ENCODE results near the gene EPAS1.

The EPAS1 gene

GRCh38 chr2:46303822-46304221 lies 6.6 kb downstream of the EPAS1 start:
- DNase-seq, result no peak

GRCh38 chr2:46304635-46305034 lies 7.4 kb downstream of the EPAS1 start:
- no peak for DNase-seq

DNA sequence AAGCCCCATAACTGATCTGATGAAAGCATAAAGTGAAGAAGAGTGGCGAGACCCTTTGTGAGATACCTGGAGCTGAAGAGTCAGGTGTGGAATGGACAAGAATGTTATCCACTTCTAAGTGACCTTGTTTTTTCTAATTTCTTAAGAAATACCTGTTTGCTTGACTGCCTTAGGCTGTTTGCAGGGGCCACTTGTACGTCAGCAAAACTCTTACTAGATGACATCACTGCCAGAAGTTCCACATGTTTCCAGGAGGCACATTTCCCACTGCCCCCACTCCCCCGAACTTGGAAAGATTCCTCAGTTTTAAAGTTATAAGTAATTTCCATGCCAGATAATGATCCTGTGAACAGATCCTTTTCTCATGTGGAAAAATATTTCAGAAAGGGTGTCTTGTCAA lies 8.0 kb downstream of the EPAS1 start:
- no peak for DNase-seq

DNA sequence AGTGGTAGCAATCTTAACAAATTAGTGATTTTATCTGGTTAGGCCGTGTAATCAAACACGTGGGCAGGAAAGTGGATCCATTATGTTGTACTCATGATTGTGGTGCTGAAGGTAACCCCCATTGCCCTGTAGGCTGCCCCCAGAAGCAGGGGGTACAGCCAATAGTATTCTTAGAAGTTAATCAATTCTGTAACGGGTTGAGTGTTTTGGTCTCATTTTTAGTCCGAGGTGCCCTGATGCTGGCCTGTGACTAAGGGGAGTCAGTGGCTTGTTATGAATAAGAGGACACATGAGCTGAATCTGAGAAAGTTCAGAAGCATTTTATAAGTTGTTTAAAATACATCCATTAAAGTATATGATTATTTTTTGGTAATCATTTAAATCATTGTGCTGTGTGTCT lies 8.6 kb downstream of the EPAS1 start:
- no peak for DNase-seq

DNA sequence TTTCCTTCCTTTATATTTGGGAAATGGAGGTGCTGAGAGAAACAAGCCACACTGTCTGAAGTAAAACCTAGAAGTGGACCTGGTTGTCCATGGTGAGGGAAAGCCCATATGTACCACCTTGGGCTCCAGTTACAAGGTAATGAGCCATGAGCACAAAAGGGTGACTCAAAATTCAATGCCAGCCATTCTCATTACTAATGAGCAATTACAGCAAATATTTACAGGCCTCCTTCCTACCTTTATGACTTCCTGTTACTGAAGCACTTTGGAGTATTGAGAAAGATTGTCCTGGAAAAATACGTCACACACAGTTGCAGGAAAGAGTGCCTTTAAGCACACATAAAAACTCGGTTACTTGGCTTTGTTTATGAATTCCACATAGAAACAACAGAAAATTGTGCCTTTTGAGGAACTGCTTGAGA lies 9.1 kb downstream of the EPAS1 start:
- no peak for DNase-seq

GRCh38 chr2:46306988-46307655 lies 9.9 kb downstream of the EPAS1 start:
- DNase-seq, result no peak

DNA sequence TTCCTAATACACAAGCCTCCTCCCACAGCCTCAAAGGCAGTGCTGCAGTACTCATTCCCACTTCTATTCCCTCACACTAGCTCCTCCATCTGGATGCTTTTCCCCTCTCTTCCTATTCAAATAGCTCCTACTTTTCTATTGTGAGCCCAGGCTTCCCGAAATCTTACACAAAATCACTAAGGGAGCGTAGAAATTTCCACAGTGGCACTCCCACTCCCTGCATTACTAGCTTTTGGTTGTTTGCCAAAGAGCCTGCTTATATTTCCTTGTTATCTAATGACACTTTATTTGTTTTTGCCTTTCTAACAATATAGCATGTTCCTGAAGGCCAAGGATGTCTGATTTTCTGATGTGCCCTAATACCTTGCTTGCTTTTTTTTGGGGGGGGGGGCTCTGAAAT lies 10.9 kb downstream of the EPAS1 start:
- DNase-seq, result no peak

DNA sequence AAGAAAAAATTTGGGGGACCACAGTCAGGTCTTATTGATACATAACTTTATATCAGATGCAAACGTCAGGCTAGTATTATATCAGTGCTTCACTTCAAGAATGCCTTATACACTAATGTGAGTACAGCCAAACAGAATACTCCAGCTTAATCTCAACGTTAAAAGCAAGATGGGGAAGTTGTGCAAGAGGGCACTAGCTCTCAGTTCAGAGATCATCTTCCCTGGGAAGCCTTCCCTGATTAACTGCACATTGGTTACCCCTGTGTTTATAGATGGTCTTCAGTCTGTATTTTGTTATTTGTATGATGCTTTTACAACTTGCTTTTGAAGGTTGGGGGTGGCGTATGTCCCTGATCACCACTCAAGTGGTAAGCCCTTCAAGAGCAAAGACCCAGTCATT lies 11.4 kb downstream of the EPAS1 start:
- no peak for DNase-seq

- DNase-seq, result no peak
These were observed 12.1 kb downstream of the EPAS1 start for GRCh38 chr2:46309052-46309953.

DNA sequence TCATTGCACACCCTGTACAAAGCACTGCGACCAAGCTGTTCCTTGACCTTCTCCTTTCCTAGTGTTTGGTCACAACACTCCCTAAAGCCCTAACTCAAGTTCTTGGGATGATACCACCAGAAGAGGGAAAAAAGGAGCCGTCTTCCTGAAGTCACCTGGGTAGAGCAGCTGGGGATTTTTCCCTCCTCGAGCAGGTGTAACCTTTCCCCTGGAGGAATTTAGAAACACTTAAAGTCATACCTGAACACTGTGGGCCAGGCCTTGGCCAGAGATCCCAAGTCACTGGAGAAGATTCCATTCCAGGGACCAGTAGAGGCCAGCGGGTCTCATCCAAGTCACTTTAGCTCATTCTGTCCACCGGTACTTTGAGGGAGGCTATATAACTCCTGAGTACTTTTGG lies 13.2 kb downstream of the EPAS1 start:
- DNase-seq, result no peak

DNA sequence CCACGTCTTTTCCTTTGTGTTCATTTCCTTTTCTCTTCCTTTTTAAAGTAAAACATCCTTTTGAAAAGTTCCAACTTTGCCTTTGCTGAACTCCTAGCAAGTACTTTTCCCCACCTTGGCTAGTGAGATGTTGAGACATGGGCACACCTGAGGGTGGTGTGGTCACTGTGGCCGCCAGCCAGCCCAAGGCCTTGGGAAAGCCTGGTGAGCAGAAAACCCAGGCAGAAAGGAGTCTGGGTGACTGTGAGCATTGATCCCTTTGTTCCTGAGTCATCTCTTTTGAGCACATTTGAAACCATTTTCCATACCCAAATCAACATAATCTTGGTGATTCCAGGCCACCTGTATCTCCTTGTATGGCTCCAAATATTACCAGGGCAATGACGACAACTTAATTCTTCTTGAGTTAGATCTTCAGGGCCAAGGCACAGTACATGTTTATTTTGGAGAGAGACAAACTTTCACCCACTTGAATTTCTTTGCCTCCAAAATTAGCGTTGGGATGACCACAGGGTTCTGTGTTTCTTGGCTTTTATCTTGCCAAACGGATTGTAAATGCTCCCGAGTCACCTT lies 14.5 kb downstream of the EPAS1 start:
- DNase-seq, result no peak

- no peak for DNase-seq
These were observed 15.9 kb downstream of the EPAS1 start for GRCh38 chr2:46313063-46313462.

DNA sequence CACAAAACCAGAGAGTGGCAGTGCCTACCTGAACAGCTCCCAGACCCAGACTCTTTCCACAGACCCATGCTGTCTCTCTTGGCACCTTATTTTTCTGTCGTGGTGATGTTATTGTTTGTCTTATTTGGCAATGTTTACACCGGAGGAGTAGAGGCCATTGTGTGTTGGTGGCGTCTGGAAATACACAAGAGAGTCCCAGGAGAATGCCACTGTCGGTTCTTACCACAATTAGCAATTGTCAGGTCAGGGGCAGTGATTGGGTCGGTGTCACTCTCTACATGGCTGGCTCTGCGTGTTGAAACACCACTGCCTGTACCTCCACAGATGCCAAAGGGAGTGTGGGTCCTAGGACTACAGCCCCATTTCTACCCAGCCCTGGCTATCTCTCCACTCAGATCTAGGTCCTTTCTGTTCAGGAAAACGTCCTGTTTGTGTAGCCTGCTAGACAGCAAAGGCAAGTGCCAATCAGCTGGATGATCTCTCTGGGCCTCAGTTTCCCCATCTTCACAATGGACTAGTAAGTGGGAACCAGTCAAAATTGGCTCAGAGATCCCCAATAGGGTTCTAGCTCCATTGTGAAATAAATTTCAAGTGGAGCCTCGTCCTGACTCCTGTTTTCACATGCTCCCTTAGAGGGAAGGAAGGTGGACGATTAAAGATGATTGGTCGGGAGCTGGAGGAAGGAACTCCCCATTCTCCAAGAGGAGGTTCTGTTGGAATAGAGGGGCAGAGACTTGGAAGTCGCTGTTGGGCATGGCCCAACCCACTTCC lies 17.0 kb downstream of the EPAS1 start:
- no peak for DNase-seq

DNA sequence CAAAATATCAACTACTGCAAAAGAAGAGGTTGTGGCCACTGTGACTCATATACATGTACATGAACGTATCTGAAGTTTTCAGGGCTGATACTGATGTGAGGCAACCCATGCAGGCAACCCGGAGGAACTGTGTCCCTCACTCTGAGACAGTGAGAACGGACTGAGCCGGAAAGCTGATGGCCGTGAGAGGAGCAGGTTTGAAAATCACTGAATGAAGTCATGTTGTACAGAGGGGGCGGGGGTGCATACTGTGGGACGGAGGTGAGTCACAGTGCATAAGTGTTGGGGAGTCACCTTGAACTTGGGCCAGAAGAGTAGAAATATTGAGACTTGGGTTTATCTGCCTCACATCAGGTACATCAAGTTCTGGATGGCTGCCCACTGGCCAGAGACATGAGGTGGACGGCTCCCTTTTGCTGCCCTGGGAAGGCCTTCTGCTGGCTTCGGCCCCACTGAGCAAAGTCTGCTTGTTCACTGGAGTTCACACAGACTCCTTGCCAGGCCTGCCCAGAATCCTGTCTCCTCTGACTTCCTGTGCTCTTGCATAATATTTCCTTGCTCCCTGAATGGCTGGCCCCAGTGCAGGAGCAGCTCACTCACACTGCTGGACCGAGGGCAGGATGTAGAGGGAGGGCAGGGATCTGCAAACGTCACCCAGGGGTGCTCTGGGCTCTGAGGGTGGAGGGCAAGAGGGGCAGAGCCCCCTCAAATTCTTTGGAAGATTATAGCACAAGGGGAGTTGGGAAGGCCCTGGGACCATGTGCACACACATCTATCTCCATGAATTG lies 18.1 kb downstream of the EPAS1 start:
- DNase-seq, result no peak

GRCh38 chr2:46317094-46317486 lies 19.9 kb downstream of the EPAS1 start:
- no peak for DNase-seq

GRCh38 chr2:46318579-46319460 lies 21.6 kb downstream of the EPAS1 start:
- DNase-seq, result no peak

DNA sequence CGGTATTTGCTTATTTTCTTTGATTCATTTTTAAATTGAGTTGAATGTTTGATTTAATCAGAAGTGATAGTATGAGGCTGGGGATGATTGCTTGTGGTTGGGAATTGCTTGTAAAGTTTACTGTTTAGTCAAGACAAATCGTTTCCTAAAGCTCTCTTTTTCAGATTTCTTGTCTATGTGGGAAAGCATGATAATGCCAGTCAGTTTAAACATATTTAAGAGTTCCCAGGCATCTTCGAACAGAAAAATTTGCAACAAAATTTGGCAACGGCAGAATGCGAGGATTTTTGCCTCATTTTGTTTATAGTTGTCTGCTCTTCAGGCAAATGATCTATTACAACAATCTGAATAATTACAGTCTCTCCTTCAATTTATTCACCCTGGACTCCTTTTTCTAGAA lies 22.5 kb downstream of the EPAS1 start:
- DNase-seq, result no peak

- no peak for DNase-seq
These were observed 22.9 kb downstream of the EPAS1 start for GRCh38 chr2:46320141-46320567.

DNA sequence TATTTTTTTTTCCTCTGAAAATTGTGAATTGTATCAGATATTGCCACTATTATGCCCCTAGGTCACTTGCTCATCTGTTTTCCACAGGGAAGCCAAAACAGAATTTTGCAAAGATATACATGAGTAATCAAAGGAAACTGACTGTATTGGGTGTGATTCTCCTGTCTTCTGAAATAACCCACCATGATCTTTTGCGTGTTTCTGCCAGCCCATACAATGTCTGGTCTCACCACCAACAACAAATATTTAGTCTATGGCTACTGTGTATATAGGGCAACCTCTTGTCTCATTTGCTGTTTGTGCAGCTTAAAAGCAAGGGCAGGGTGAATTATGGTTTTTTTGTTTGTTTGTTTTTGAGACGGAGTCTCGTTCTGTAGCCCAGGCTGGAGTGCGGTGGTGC lies 26.5 kb downstream of the EPAS1 start:
- DNase-seq, result no peak

- no peak for DNase-seq
These were observed 28.1 kb downstream of the EPAS1 start for GRCh38 chr2:46325182-46325928.

Data from NCI-H526 treated with DMSO at 0.1 percent for 48 hours (cell line).